SK-N-MC (cell line): ENCODE data around the gene GSTM2.
"Not testable (repeated sequence)": the region's sequence is repeated elsewhere in the genome, so short reads cannot be mapped to it uniquely, and the experiment has no call there.

Source experiments
- DNase-seq: peaks from one replicate; pipeline ENCODE4 v3.0.0-alpha.2; 2011; ENCODE audit warnings: low read depth, low spot score
- H3K27ac ChIP-seq: fragments of 200-600 bp; sonication (generic); 2 replicates; pipeline ENCODE4 v1.5.1; 2016; ENCODE audit warnings: mixed run types
- H3K36me3 ChIP-seq: fragments of 200-600 bp; sonication (generic); 2 replicates; pipeline ENCODE4 v1.6.1; 2017; ENCODE audit warnings: antibody characterized with exemption, low read length, mixed read lengths; ENCODE audit not compliant: insufficient read depth
- H3K4me3 ChIP-seq: fragments of 200-600 bp; sonication (generic); 2 replicates; pipeline ENCODE4 v1.5.1; 2016
- H3K9ac ChIP-seq: fragments of 200-600 bp; sonication (generic); 2 replicates; pipeline ENCODE4 v1.8.0; 2017; ENCODE audit warnings: mixed run types, mixed read lengths; ENCODE audit not compliant: insufficient read length
- H3K9me3 ChIP-seq: fragments of 200-600 bp; sonication (generic); 2 replicates; pipeline ENCODE4 v1.6.1; 2017; ENCODE audit warnings: low read depth, mild to moderate bottlenecking, antibody characterized with exemption, low read length, moderate library complexity, mixed read lengths
- EZH2 ChIP-seq: fragments of 200-600 bp; sonication (generic); IDR thresholded peaks from one replicate; pipeline ENCODE4 v1.6.1; 2017; ENCODE audit warnings: antibody characterized with exemption
- FOXP2 ChIP-seq: optimal IDR thresholded peaks from 2 replicates; pipeline ENCODE3; 2011; ENCODE audit warnings: mild to moderate bottlenecking, moderate library complexity; ENCODE audit not compliant: insufficient read depth; ENCODE audit errors: extremely low read length, control extremely low read depth
- POLR2AphosphoS5 ChIP-seq: IDR thresholded peaks from 2 replicates; pipeline ENCODE4 v1.6.1; 2012; ENCODE audit warnings: mild to moderate bottlenecking, low read depth, low read length, borderline replicate concordance

Gene GSTM2

GRCh38 chr1:109653306-109653705 lies 14.6 kb upstream of the GSTM2 start:
- no peak for DNase-seq
- TF ChIP-seq FOXP2 (no peak), EZH2 (no peak), POLR2AphosphoS5 (no peak)
- Histone ChIP-seq H3K9ac (no peak overlapping the region), H3K27ac (no peak overlapping the region), H3K9me3 (no peaks in the 10 kb centered on the region), H3K36me3 (no peaks in the 10 kb centered on the region), H3K4me3 (no peak overlapping the region)

GRCh38 chr1:109654519-109654918 lies 13.3 kb upstream of the GSTM2 start:
- TF ChIP-seq EZH2: no peak
- TF ChIP-seq POLR2AphosphoS5: no peak
- no peak for TF ChIP-seq FOXP2
- Histone ChIP-seq H3K27ac (peak overlapping the region; percentile 70; the same call in 1 of the 2 replicates), H3K36me3 (no peaks in the 10 kb centered on the region), H3K4me3 (no peak overlapping the region), H3K9ac (no peak overlapping the region), H3K9me3 (no peaks in the 10 kb centered on the region)
- DNase-seq: no peak

- no peaks in the 10 kb centered on the region for H3K9me3 ChIP-seq
- no peak for DNase-seq
- H3K27ac ChIP-seq: 0 out of 2 replicates have a peak within 1 kb of the TSS, but pooled peaks have one; percentile 36
- H3K9ac ChIP-seq: peak within 1 kb of the TSS; percentile 79
- H3K36me3 ChIP-seq: no peaks in the 10 kb centered on the region
- peak within 1 kb of the TSS; percentile 78 for H3K4me3 ChIP-seq
- TF ChIP-seq FOXP2 (no peak), POLR2AphosphoS5 (peak; percentile 50; the same call in 1 of the 2 replicates), EZH2 (no peak)
Observed at GRCh38 chr1:109655615-109656519, 12.0 kb upstream of the GSTM2 start, which contains the start of gene GSTM4. Gene GSTM4, plus strand, starts transcription at chr1:109656099. Its CDS starts 291 bp downstream, at chr1:109656390.

- H3K4me3 ChIP-seq: no peak overlapping the region
- H3K9ac ChIP-seq: no peak overlapping the region
- H3K27ac ChIP-seq: no peak overlapping the region
- no peak for DNase-seq
- TF ChIP-seq EZH2 (no peak), FOXP2 (no peak), POLR2AphosphoS5 (no peak)
- H3K9me3 ChIP-seq: no peaks in the 10 kb centered on the region
- no peaks in the 10 kb centered on the region for H3K36me3 ChIP-seq
Observed at GRCh38 chr1:109657395-109657794, 10.5 kb upstream of the GSTM2 start.

- TF ChIP-seq EZH2 (no peak), FOXP2 (no peak)
- 0 out of 2 replicates have a peak overlapping the region, but pooled peaks have one; percentile 31 for H3K27ac ChIP-seq
- H3K36me3 ChIP-seq: no peaks in the 10 kb centered on the region
- no peaks in the 10 kb centered on the region for H3K9me3 ChIP-seq
- no peak overlapping the region for H3K9ac ChIP-seq
- no peak overlapping the region for H3K4me3 ChIP-seq
- DNase-seq: no peak
Observed at GRCh38 chr1:109657970-109658369, 9.9 kb upstream of the GSTM2 start.

GRCh38 chr1:109658533-109659042 lies 9.3 kb upstream of the GSTM2 start:
- no peak for DNase-seq
- Histone ChIP-seq H3K36me3 (no peaks in the 10 kb centered on the region), H3K9me3 (no peaks in the 10 kb centered on the region), H3K27ac (0 out of 2 replicates have a peak overlapping the region, but pooled peaks have one; percentile 31), H3K9ac (no peak overlapping the region), H3K4me3 (no peak overlapping the region)
- TF ChIP-seq POLR2AphosphoS5 (no peak), EZH2 (no peak), FOXP2 (no peak)

- DNase-seq: no peak
- TF ChIP-seq POLR2AphosphoS5: no peak
- TF ChIP-seq FOXP2: no peak
- no peak for TF ChIP-seq EZH2
Observed at GRCh38 chr1:109659145-109659544, 8.7 kb upstream of the GSTM2 start.

GRCh38 chr1:109659997-109660690 lies 7.7 kb upstream of the GSTM2 start:
- TF ChIP-seq FOXP2 (no peak), POLR2AphosphoS5 (no peak), EZH2 (no peak)
- Histone ChIP-seq H3K4me3 (no peak overlapping the region), H3K36me3 (no peaks in the 10 kb centered on the region), H3K9me3 (no peaks in the 10 kb centered on the region), H3K9ac (no peak overlapping the region), H3K27ac (no peak overlapping the region)
- DNase-seq: no peak

More at GRCh38 chr1:109659145-109659544, 8.7 kb upstream of the GSTM2 start:
- Histone ChIP-seq H3K4me3 (no peak overlapping the region), H3K36me3 (no peaks in the 10 kb centered on the region), H3K9me3 (no peaks in the 10 kb centered on the region), H3K9ac (no peak overlapping the region), H3K27ac (no peak overlapping the region)

- H3K36me3 ChIP-seq, DNase-seq, H3K4me3 ChIP-seq, H3K27ac ChIP-seq, H3K9me3 ChIP-seq, H3K9ac ChIP-seq: not testable (repeated sequence)
Observed at GRCh38 chr1:109660691-109661026, 7.2 kb upstream of the GSTM2 start.
